ENCODE results near the gene ANO8.
"Not testable (repeated sequence)": the region's sequence is repeated elsewhere in the genome, so short reads cannot be mapped to it uniquely, and the experiment has no call there.

Gene ANO8

GRCh38 chr19:17334414-17335409 is at the start of gene ANO8:
ANO8 (minus strand) TSS chr19:17334855; CDS start chr19:17334670, 185 bp downstream.
- DNase-seq = peak; percentile 96

- no peak for DNase-seq
Measured at GRCh38 chr19:17380426-17381138, 45.9 kb upstream of the ANO8 start.

GRCh38 chr19:17379221-17379631 is 44.6 kb upstream of the ANO8 start:
- no peak for DNase-seq

- DNase-seq = no peak
Measured at GRCh38 chr19:17378271-17378670, 43.6 kb upstream of the ANO8 start.

GRCh38 chr19:17376935-17377600 is 42.4 kb upstream of the ANO8 start, which contains the start of gene PLVAP:
PLVAP (minus strand) TSS chr19:17377342; CDS start chr19:17377288, 54 bp downstream.
- no peak for DNase-seq

- DNase-seq = no peak
Measured at GRCh38 chr19:17370026-17370587, 35.5 kb upstream of the ANO8 start.

GRCh38 chr19:17365361-17365760 is 30.7 kb upstream of the ANO8 start:
- no peak for DNase-seq

GRCh38 chr19:17363852-17364605 is 29.4 kb upstream of the ANO8 start:
- not testable (repeated sequence) for DNase-seq

- DNase-seq = no peak
Measured at GRCh38 chr19:17359905-17360800, 25.5 kb upstream of the ANO8 start.

GRCh38 chr19:17358395-17358794 is 23.7 kb upstream of the ANO8 start:
- no peak for DNase-seq

GRCh38 chr19:17357724-17358123 is 23.1 kb upstream of the ANO8 start:
- DNase-seq = no peak

GRCh38 chr19:17357078-17357666 is 22.5 kb upstream of the ANO8 start:
- no peak for DNase-seq

- no peak for DNase-seq
Measured at GRCh38 chr19:17353386-17353785, 18.7 kb upstream of the ANO8 start.

- no peak for DNase-seq
Measured at GRCh38 chr19:17352608-17353280, 18.1 kb upstream of the ANO8 start.

- DNase-seq = no peak
Measured at GRCh38 chr19:17351815-17352435, 17.3 kb upstream of the ANO8 start.

GRCh38 chr19:17348700-17349099 is 14.0 kb upstream of the ANO8 start:
- no peak for DNase-seq

- no peak for DNase-seq
Measured at GRCh38 chr19:17347877-17348276, 13.2 kb upstream of the ANO8 start.

- no peak for DNase-seq
Measured at GRCh38 chr19:17347361-17347760, 12.7 kb upstream of the ANO8 start.

- peak; percentile 78 for DNase-seq
Measured at GRCh38 chr19:17346109-17346671, 11.5 kb upstream of the ANO8 start.
